KMS-11 (cell line): ENCODE measurements around the gene FFAR3.

Experiments
- H2AFZ ChIP-seq: fragments of 200-600 bp; sonication (generic); 2 replicates; pipeline ENCODE4 v1.6.1; 2016; ENCODE audit warnings: antibody characterized with exemption, mixed run types, low read depth
- H3K27ac ChIP-seq: fragments of 200-600 bp; sonication (generic); 2 replicates; pipeline ENCODE4 v1.6.1; 2016; ENCODE audit warnings: mild to moderate bottlenecking, mixed run types
- H3K27me3 ChIP-seq: fragments of 200-600 bp; sonication (generic); 2 replicates; pipeline ENCODE4 v1.6.1; 2017; ENCODE audit warnings: mild to moderate bottlenecking, low read depth, mixed run types, moderate library complexity; ENCODE audit not compliant: insufficient read depth
- H3K36me3 ChIP-seq: fragments of 200-600 bp; sonication (generic); 2 replicates; pipeline ENCODE4 v1.6.1; 2017; ENCODE audit warnings: mild to moderate bottlenecking, mixed run types; ENCODE audit not compliant: insufficient read depth
- H3K4me1 ChIP-seq: fragments of 200-600 bp; sonication (generic); 2 replicates; pipeline ENCODE4 v1.6.1; 2016; ENCODE audit warnings: mild to moderate bottlenecking, low read depth, mixed run types; ENCODE audit not compliant: poor library complexity, severe bottlenecking
- H3K4me2 ChIP-seq: fragments of 200-600 bp; sonication (generic); 2 replicates; pipeline ENCODE4 v1.7.0; 2016; ENCODE audit warnings: mild to moderate bottlenecking, mixed run types
- H3K4me3 ChIP-seq: fragments of 200-600 bp; sonication (generic); IDR thresholded peaks from 2 replicates; pipeline ENCODE4 v1.6.1; 2017; ENCODE audit warnings: low read depth, low read length, mixed read lengths; ENCODE audit not compliant: insufficient read depth
- H3K79me2 ChIP-seq: fragments of 200-600 bp; sonication (generic); 2 replicates; pipeline ENCODE4 v1.6.1; 2016; ENCODE audit warnings: low read depth, mixed run types; ENCODE audit not compliant: insufficient read depth
- H3K9ac ChIP-seq: fragments of 200-600 bp; sonication (generic); 2 replicates; pipeline ENCODE4 v1.6.1; 2016; ENCODE audit warnings: mild to moderate bottlenecking, mixed run types
- H4K20me1 ChIP-seq: fragments of 200-600 bp; sonication (generic); 2 replicates; pipeline ENCODE4 v1.6.1; 2016; ENCODE audit warnings: mild to moderate bottlenecking, mixed run types; ENCODE audit not compliant: insufficient read depth
- TF ChIP-seq, protein P1 (sequence below): fragments of 200-600 bp; sonication (generic); conservative IDR thresholded peaks from 2 replicates; pipeline ENCODE4 v1.6.1; 2017; ENCODE audit warnings: low read depth, mild to moderate bottlenecking, antibody characterized with exemption, low read length, moderate library complexity, mixed read lengths

FFAR3 gene

GRCh38 chr19:35337097-35337983 is 20.9 kb upstream of the FFAR3 start:
- Histone ChIP-seq H3K4me3 (no peak overlapping the region), H3K27me3 (peaks cover 67% of the 10 kb centered on the region), H2AFZ (no peak overlapping the region), H4K20me1 (no peaks in the 10 kb centered on the region), H3K4me1 (no peaks in the 10 kb centered on the region), H3K79me2 (no peaks in the 10 kb centered on the region), H3K9ac (no peak overlapping the region), H3K27ac (no peak overlapping the region), H3K4me2 (no peak overlapping the region), H3K36me3 (no peaks in the 10 kb centered on the region)
- TF ChIP-seq, protein P1, sequence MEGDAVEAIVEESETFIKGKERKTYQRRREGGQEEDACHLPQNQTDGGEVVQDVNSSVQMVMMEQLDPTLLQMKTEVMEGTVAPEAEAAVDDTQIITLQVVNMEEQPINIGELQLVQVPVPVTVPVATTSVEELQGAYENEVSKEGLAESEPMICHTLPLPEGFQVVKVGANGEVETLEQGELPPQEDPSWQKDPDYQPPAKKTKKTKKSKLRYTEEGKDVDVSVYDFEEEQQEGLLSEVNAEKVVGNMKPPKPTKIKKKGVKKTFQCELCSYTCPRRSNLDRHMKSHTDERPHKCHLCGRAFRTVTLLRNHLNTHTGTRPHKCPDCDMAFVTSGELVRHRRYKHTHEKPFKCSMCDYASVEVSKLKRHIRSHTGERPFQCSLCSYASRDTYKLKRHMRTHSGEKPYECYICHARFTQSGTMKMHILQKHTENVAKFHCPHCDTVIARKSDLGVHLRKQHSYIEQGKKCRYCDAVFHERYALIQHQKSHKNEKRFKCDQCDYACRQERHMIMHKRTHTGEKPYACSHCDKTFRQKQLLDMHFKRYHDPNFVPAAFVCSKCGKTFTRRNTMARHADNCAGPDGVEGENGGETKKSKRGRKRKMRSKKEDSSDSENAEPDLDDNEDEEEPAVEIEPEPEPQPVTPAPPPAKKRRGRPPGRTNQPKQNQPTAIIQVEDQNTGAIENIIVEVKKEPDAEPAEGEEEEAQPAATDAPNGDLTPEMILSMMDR, result no peak

DNA sequence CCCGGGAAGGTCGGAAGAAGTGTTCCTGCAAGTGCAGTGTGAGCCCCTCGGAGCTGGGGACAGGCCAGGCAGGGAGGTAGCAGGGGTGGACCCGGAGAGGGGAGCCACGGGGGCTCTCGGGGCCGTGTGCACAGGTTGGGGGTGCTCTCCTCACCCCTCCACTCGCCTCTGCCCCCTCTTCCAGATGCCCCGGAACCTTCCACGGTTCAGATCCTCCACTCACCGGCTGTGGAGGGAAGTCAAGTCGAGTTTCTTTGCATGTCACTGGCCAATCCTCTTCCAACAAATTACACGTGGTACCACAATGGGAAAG is 20.3 kb upstream of the FFAR3 start:
- Histone ChIP-seq H2AFZ (no peak overlapping the region), H3K27ac (no peak overlapping the region), H3K4me1 (no peaks in the 10 kb centered on the region), H3K36me3 (no peaks in the 10 kb centered on the region), H3K9ac (no peak overlapping the region), H3K4me2 (no peak overlapping the region), H4K20me1 (no peaks in the 10 kb centered on the region), H3K79me2 (no peaks in the 10 kb centered on the region), H3K27me3 (peaks cover 66% of the 10 kb centered on the region), H3K4me3 (no peak overlapping the region)
- TF ChIP-seq, protein P1, result no peak

- H3K79me2 ChIP-seq, result no peaks in the 10 kb centered on the region
- H3K4me1 ChIP-seq, result no peaks in the 10 kb centered on the region
- H2AFZ ChIP-seq, result no peak overlapping the region
Measured at GRCh38 chr19:35340431-35340830, 17.8 kb upstream of the FFAR3 start.

GRCh38 chr19:35341006-35341405 is 17.3 kb upstream of the FFAR3 start:
- H3K9ac ChIP-seq, result no peak overlapping the region
- no peak overlapping the region for H3K27ac ChIP-seq
- H3K4me2 ChIP-seq, result no peak overlapping the region
- no peak overlapping the region for H3K4me3 ChIP-seq
- no peaks in the 10 kb centered on the region for H4K20me1 ChIP-seq
- H3K79me2 ChIP-seq, result no peaks in the 10 kb centered on the region
- H2AFZ ChIP-seq, result no peak overlapping the region
- peaks cover 62% of the 10 kb centered on the region for H3K27me3 ChIP-seq
- TF ChIP-seq, protein P1, result no peak
- H3K4me1 ChIP-seq, result no peaks in the 10 kb centered on the region
- no peaks in the 10 kb centered on the region for H3K36me3 ChIP-seq

More at GRCh38 chr19:35340431-35340830, 17.8 kb upstream of the FFAR3 start:
- TF ChIP-seq, protein P1, result no peak
- Histone ChIP-seq H3K36me3 (no peaks in the 10 kb centered on the region), H3K4me3 (no peak overlapping the region), H4K20me1 (no peaks in the 10 kb centered on the region), H3K4me2 (no peak overlapping the region), H3K9ac (no peak overlapping the region), H3K27me3 (peaks cover 65% of the 10 kb centered on the region), H3K27ac (no peak overlapping the region)
